HCT116 (cell line): ENCODE measurements around the gene ZFP92. TPM values are rescaled to one million over a fixed set of nuclear protein-coding genes. Genes with fewer than 3 reads are reported as not detected.

Experiments used
- ATAC-seq: fragments of 200-7000 bp; cut with Tn5 transposase; 2 replicates; pipeline ENCODE4 v1.9.1; 2020; ENCODE audit warnings: mild to moderate bottlenecking, moderate library complexity
- BruUV-seq: library from RNA; stranded (reverse); fragments of 400-500 nt; replicated peaks from 2 replicates; lab custom pipeline; 2021; lab: Mats Ljungman, UMichigan
- CTCF ChIA-PET: fragments of 300-600 bp; sonication (Branson Sonifier 250); formaldehyde crosslinking; loops from one replicate; lab custom pipeline; 2021; ENCODE audit warnings: antibody characterized with exemption; lab: Charles Lee
- POLR2A ChIA-PET: fragments of 300-600, 350-600 bp; sonication (Branson Sonifier 250); formaldehyde crosslinking; loops from one replicate; lab custom pipeline; 2021; ENCODE audit warnings: antibody characterized with exemption; lab: Charles Lee
- RAD21 ChIA-PET, 2 experiments: fragments of 300-600 bp; sonication (Branson Sonifier 250); formaldehyde crosslinking; loops; one replicate each; lab custom pipeline; 2023; ENCODE audit warnings: low total read pairs in 2 of 2; ENCODE audit not compliant: uncharacterized antibody in 2 of 2, unreplicated experiment in 2 of 2, low non-redundant PET in 1 of 2; lab: Charles Lee
- DNase-seq: peaks from one replicate; pipeline ENCODE4 v3.0.0-alpha.2; 2010; ENCODE audit warnings: low read depth, low spot score
- H2AFZ ChIP-seq: fragments of 200-600 bp; shearing (Covaris generic), sonication (generic); 2 replicates; pipeline ENCODE4 v1.6.1; 2017; ENCODE audit warnings: low read depth, mixed run types, mixed read lengths, antibody characterized with exemption, low read length; ENCODE audit not compliant: poor library complexity, severe bottlenecking
- H3K27ac ChIP-seq: 2 replicates; pipeline ENCODE4 v1.5.1; 2012; ENCODE audit warnings: low read depth, low read length
- H3K27me3 ChIP-seq: fragments of 200-600 bp; sonication (generic); 2 replicates; pipeline ENCODE4 v1.6.1; 2016; ENCODE audit warnings: mixed run types, low read length, mixed read lengths; ENCODE audit not compliant: insufficient read depth
- H3K36me3 ChIP-seq, 2 experiments: fragments of 200-500 bp in 1 of 2; fragments of 200-600 bp in 1 of 2; sonication (Bioruptor generic) in 1 of 2; sonication (generic) in 1 of 2; 2 replicates each; pipeline versions ENCODE4 v1.5.1 to v1.6.1; 2014 to 2016; ENCODE audit warnings: low read length in 2 of 2, inconsistent platforms in 1 of 2, mixed read lengths in 1 of 2, mixed run types in 1 of 2; ENCODE audit not compliant: insufficient read depth in 2 of 2, control insufficient read depth in 1 of 2
- H3K4me1 ChIP-seq, 2 experiments: fragments of 200-600 bp in 1 of 2; sonication (generic) in 1 of 2; 2 replicates each; pipeline versions ENCODE4 v1.5.1 to v1.6.1; 2012 to 2017; ENCODE audit warnings: low read length in 2 of 2, inconsistent platforms in 1 of 2, mild to moderate bottlenecking in 1 of 2, mixed read lengths in 1 of 2, mixed run types in 1 of 2, moderate library complexity in 1 of 2; ENCODE audit not compliant: insufficient read depth in 2 of 2, control insufficient read depth in 1 of 2
- H3K4me2 ChIP-seq: fragments of 200-600 bp; sonication (generic); 2 replicates; pipeline ENCODE4 v1.6.1; 2017; ENCODE audit warnings: mixed run types, low read length, mixed read lengths
- H3K4me3 ChIP-seq, 2 experiments: fragments of 200-600 bp in 1 of 2; sonication (generic) in 1 of 2; replicated peaks in 1 of 2; 2 replicates each; pipeline ENCODE4 v1.5.1; 2011 to 2016; ENCODE audit warnings: low read length in 2 of 2, control low read depth in 1 of 2, low read depth in 1 of 2, mild to moderate bottlenecking in 1 of 2, mixed read lengths in 1 of 2, mixed run types in 1 of 2
- H3K79me2 ChIP-seq: fragments of 200-600 bp; sonication (generic); 2 replicates; pipeline ENCODE4 v1.6.1; 2017; ENCODE audit warnings: mild to moderate bottlenecking, mixed run types, low read length, moderate library complexity, mixed read lengths; ENCODE audit not compliant: insufficient read depth
- H3K9ac ChIP-seq: fragments of 200-600 bp; sonication (generic); 2 replicates; pipeline ENCODE4 v1.6.1; 2016; ENCODE audit warnings: low read length, mixed read lengths
- H3K9me2 ChIP-seq: fragments of 200-600 bp; sonication (generic), shearing (Covaris generic); 2 replicates; pipeline ENCODE4 v1.6.1; 2017; ENCODE audit warnings: mixed run types, mild to moderate bottlenecking, moderate library complexity; ENCODE audit not compliant: insufficient read depth
- H3K9me3 ChIP-seq, 2 experiments: fragments of 200-500 bp in 1 of 2; fragments of 200-600 bp in 1 of 2; sonication (Bioruptor generic) in 1 of 2; sonication (generic) in 1 of 2; 2 replicates each; pipeline ENCODE4 v1.6.1; 2014 to 2017; ENCODE audit warnings: low read length in 2 of 2, mixed read lengths in 2 of 2, inconsistent platforms in 1 of 2, low read depth in 1 of 2, mild to moderate bottlenecking in 1 of 2, mixed run types in 1 of 2, moderate library complexity in 1 of 2; ENCODE audit not compliant: control insufficient read depth in 1 of 2, insufficient read depth in 1 of 2
- H4K20me1 ChIP-seq: fragments of 200-600 bp; sonication (generic), shearing (Covaris generic); 2 replicates; pipeline ENCODE4 v1.6.1; 2017; ENCODE audit warnings: mixed run types, mild to moderate bottlenecking, moderate library complexity; ENCODE audit not compliant: insufficient read depth
- CBX3 ChIP-seq: IDR thresholded peaks from 2 replicates; pipeline ENCODE4 v1.6.1; 2012; ENCODE audit warnings: low read depth
- CEBPB ChIP-seq: IDR thresholded peaks from 2 replicates; pipeline ENCODE4 v1.6.1; 2012; ENCODE audit warnings: low read depth
- EGR1 ChIP-seq: IDR thresholded peaks from 2 replicates; pipeline ENCODE4 v1.6.1; 2012; ENCODE audit warnings: low read depth
- ELF1 ChIP-seq: IDR thresholded peaks from 2 replicates; pipeline ENCODE4 v1.6.1; 2012; ENCODE audit warnings: low read depth, borderline replicate concordance
- EZH2 ChIP-seq: fragments of 200-600 bp; sonication (generic); IDR thresholded peaks from 2 replicates; pipeline ENCODE4 v1.6.1; 2017; ENCODE audit warnings: antibody characterized with exemption, mixed run types
- POLR2AphosphoS5 ChIP-seq: IDR thresholded peaks from 2 replicates; pipeline ENCODE4 v1.6.1; 2011; ENCODE audit warnings: mild to moderate bottlenecking, low read depth, low read length, moderate library complexity
- SP1 ChIP-seq: IDR thresholded peaks from 2 replicates; pipeline ENCODE4 v1.6.1; 2012; ENCODE audit warnings: low read depth
- ZNF274 ChIP-seq: fragments of 200-500 bp; sonication (Bioruptor generic); IDR thresholded peaks from 2 replicates; pipeline ENCODE4 v1.6.1; 2014; ENCODE audit warnings: mild to moderate bottlenecking, low read depth, low read length, inconsistent platforms
- intact Hi-C: fragments of 100-400 bp; cut with micrococcal nuclease; formaldehyde crosslinking; loops from 2 replicates; pipeline ENCODE4 v1.10.0; 2022
- total RNA-seq: library from RNA; stranded (reverse); gene quantifications from one replicate; pipeline ENCODE4 v1.2.1, GENCODE V29; 2021; ENCODE audit not compliant: unreplicated experiment
- TF ChIP-seq, protein P1 (sequence below): IDR thresholded peaks from 2 replicates; pipeline ENCODE4 v1.6.1; 2012; ENCODE audit warnings: low read depth
- TF ChIP-seq, protein P2 (sequence below), 3 experiments: fragments of 200-600 bp in 1 of 3; sonication (generic) in 1 of 3; IDR thresholded peaks in 2 of 3; conservative IDR thresholded peaks in 1 of 3; 2 replicates each; pipeline ENCODE4 v1.5.1; 2012 to 2017; ENCODE audit warnings: low read depth in 2 of 3, low read length in 2 of 3, antibody characterized with exemption in 1 of 3, borderline replicate concordance in 1 of 3, control low read depth in 1 of 3, mild to moderate bottlenecking in 1 of 3, mixed read lengths in 1 of 3, mixed run types in 1 of 3, moderate library complexity in 1 of 3; ENCODE audit not compliant: insufficient read depth in 1 of 3
- TF ChIP-seq, protein P3 (sequence below): IDR thresholded peaks from 2 replicates; pipeline ENCODE4 v1.6.1; 2012

The ZFP92 gene
- total RNA-seq, 1 experiment from 2014 or later, result not detected

DNA sequence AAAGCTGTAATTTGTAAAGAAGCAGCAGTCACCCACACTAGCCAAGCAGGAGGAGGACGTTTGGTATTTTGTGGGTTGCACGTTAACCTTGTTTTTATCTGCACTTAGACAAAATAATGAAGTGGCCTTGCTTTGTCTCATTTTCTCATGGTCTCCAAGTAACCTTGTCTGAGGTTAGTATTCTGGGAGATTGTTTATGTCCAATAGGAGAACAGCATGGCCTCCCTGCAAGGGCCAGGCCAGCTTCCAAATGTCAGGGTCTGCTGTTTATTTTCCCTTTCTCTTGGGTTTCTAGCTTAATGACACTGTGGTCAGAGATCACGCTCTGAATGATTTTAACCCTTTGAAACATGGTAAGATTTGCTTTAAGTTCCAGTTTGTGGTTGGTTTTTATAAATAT lies 40.0 kb upstream of the ZFP92 start:
- H3K4me1 ChIP-seq, result no peaks in the 10 kb centered on the region
- no peak for ATAC-seq
- H3K4me3 ChIP-seq, result no peak overlapping the region
- no TSS peak for BruUV-seq
- H3K9me3 ChIP-seq, result no peaks in the 10 kb centered on the region
- ChIA-PET RAD21 (no interaction called here), CTCF (no interaction called here), POLR2A (no interaction called here)
- H2AFZ ChIP-seq, result no peak overlapping the region
- intact Hi-C loops, result no loop called here
- 0 out of 2 replicates have a peak, but pooled peaks cover 2% of the 10 kb centered on the region for H3K27me3 ChIP-seq
- H4K20me1 ChIP-seq, result no peaks in the 10 kb centered on the region
- no peak overlapping the region for H3K27ac ChIP-seq
- H3K9ac ChIP-seq, result no peak overlapping the region
- H3K36me3 ChIP-seq, result no peaks in the 10 kb centered on the region
- TF ChIP-seq EGR1 (no peak), CEBPB (no peak), SP1 (no peak), EZH2 (no peak), ELF1 (no peak), POLR2AphosphoS5 (no peak)
- TF ChIP-seq, protein P1, sequence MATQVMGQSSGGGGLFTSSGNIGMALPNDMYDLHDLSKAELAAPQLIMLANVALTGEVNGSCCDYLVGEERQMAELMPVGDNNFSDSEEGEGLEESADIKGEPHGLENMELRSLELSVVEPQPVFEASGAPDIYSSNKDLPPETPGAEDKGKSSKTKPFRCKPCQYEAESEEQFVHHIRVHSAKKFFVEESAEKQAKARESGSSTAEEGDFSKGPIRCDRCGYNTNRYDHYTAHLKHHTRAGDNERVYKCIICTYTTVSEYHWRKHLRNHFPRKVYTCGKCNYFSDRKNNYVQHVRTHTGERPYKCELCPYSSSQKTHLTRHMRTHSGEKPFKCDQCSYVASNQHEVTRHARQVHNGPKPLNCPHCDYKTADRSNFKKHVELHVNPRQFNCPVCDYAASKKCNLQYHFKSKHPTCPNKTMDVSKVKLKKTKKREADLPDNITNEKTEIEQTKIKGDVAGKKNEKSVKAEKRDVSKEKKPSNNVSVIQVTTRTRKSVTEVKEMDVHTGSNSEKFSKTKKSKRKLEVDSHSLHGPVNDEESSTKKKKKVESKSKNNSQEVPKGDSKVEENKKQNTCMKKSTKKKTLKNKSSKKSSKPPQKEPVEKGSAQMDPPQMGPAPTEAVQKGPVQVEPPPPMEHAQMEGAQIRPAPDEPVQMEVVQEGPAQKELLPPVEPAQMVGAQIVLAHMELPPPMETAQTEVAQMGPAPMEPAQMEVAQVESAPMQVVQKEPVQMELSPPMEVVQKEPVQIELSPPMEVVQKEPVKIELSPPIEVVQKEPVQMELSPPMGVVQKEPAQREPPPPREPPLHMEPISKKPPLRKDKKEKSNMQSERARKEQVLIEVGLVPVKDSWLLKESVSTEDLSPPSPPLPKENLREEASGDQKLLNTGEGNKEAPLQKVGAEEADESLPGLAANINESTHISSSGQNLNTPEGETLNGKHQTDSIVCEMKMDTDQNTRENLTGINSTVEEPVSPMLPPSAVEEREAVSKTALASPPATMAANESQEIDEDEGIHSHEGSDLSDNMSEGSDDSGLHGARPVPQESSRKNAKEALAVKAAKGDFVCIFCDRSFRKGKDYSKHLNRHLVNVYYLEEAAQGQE, result no peak
- no peak overlapping the region for H3K4me2 ChIP-seq
- no peaks in the 10 kb centered on the region for H3K79me2 ChIP-seq
- no peaks in the 10 kb centered on the region for H3K9me2 ChIP-seq
- no peak for DNase-seq

DNA sequence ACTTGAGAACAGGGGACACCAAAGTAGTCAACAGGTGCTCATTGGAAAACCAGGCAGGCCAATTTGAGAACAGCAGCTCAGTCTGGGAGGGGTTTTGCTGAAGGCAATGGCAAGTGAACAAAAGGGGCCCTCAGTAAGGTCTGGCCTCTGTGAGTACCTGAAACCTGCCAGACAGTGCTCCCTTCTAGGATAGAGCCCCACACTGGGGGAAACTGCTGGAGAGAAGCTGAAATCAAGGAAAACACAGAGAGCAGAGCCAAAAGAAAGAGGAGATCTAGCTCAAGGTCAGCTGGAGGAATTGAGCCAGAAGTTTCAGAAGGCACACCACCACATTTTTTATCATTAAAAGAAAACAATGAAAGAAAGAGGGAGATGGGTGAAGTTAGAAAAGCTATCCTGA lies 38.3 kb upstream of the ZFP92 start:
- RAD21 ChIA-PET, result no interaction called here
- Histone ChIP-seq H3K36me3 (no peaks in the 10 kb centered on the region), H2AFZ (no peak overlapping the region), H3K9me2 (no peaks in the 10 kb centered on the region), H3K4me1 (no peaks in the 10 kb centered on the region), H3K9me3 (no peaks in the 10 kb centered on the region), H3K9ac (no peak overlapping the region), H3K27me3 (0 out of 2 replicates have a peak, but pooled peaks cover 2% of the 10 kb centered on the region), H3K27ac (no peak overlapping the region), H4K20me1 (no peaks in the 10 kb centered on the region), H3K79me2 (no peaks in the 10 kb centered on the region), H3K4me3 (no peak overlapping the region), H3K4me2 (no peak overlapping the region)
- CTCF ChIA-PET, result no interaction called here
- ATAC-seq, result no peak
- BruUV-seq, result no TSS peak
- DNase-seq, result no peak
- intact Hi-C loops, result no loop called here
- POLR2A ChIA-PET, result no interaction called here
- TF ChIP-seq, protein P1, result no peak
- TF ChIP-seq, protein P2, sequence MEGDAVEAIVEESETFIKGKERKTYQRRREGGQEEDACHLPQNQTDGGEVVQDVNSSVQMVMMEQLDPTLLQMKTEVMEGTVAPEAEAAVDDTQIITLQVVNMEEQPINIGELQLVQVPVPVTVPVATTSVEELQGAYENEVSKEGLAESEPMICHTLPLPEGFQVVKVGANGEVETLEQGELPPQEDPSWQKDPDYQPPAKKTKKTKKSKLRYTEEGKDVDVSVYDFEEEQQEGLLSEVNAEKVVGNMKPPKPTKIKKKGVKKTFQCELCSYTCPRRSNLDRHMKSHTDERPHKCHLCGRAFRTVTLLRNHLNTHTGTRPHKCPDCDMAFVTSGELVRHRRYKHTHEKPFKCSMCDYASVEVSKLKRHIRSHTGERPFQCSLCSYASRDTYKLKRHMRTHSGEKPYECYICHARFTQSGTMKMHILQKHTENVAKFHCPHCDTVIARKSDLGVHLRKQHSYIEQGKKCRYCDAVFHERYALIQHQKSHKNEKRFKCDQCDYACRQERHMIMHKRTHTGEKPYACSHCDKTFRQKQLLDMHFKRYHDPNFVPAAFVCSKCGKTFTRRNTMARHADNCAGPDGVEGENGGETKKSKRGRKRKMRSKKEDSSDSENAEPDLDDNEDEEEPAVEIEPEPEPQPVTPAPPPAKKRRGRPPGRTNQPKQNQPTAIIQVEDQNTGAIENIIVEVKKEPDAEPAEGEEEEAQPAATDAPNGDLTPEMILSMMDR (IDR thresholded peaks at IDR 0.05 in 2 of 3, conservative IDR thresholded peaks at IDR 0.05 in 1 of 3; ENCODE audit: borderline replicate concordance in 1 of 3, insufficient read depth in 1 of 3, low read depth in 2 of 3, low read length in 2 of 3), result no peak
- TF ChIP-seq ZNF274 (no peak), SP1 (no peak), CBX3 (no peak)
- TF ChIP-seq, protein P3, sequence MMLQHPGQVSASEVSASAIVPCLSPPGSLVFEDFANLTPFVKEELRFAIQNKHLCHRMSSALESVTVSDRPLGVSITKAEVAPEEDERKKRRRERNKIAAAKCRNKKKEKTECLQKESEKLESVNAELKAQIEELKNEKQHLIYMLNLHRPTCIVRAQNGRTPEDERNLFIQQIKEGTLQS, result no peak
